GM19455 (cell line): ENCODE results near the gene ZNF18.
"Not testable (repeated sequence)": the region's sequence is repeated elsewhere in the genome, so short reads cannot be mapped to it uniquely, and the experiment has no call there.

ENCODE experiments used
- ATAC-seq: cut with Tn5 transposase; IDR thresholded peaks from one replicate; pipeline ENCODE4 v1.9.1; 2021; ENCODE audit not compliant: unreplicated experiment

Gene ZNF18

GRCh38 chr17:11986179-11986941 lies 10.9 kb downstream of the ZNF18 start:
- no peak for ATAC-seq

- ATAC-seq, result no peak
These were observed 15.4 kb downstream of the ZNF18 start for GRCh38 chr17:11981862-11982261.

- no peak for ATAC-seq
These were observed 16.5 kb downstream of the ZNF18 start for GRCh38 chr17:11980813-11981212.

- ATAC-seq, result no peak
These were observed 17.5 kb downstream of the ZNF18 start for GRCh38 chr17:11979795-11980194.

GRCh38 chr17:11972741-11973140 lies 24.5 kb downstream of the ZNF18 start:
- not testable (repeated sequence) for ATAC-seq

- no peak for ATAC-seq
These were observed 27.7 kb downstream of the ZNF18 start for GRCh38 chr17:11969565-11969964.

- ATAC-seq, result no peak
These were observed 42.3 kb downstream of the ZNF18 start for GRCh38 chr17:11954936-11955335.

- no peak for ATAC-seq
These were observed 43.4 kb downstream of the ZNF18 start for GRCh38 chr17:11953924-11954323.

GRCh38 chr17:11952610-11953009 lies 44.7 kb downstream of the ZNF18 start:
- ATAC-seq, result no peak

- no peak for ATAC-seq
These were observed 46.3 kb downstream of the ZNF18 start for GRCh38 chr17:11950771-11951519.

GRCh38 chr17:11949571-11949970 lies 47.7 kb downstream of the ZNF18 start:
- not testable (repeated sequence) for ATAC-seq

GRCh38 chr17:11948789-11949188 lies 48.5 kb downstream of the ZNF18 start:
- no peak for ATAC-seq

- no peak for ATAC-seq
These were observed 52.7 kb downstream of the ZNF18 start for GRCh38 chr17:11944587-11944986.

GRCh38 chr17:11943759-11944347 lies 53.4 kb downstream of the ZNF18 start:
- ATAC-seq, result no peak

GRCh38 chr17:11943086-11943485 lies 54.2 kb downstream of the ZNF18 start:
- not testable (repeated sequence) for ATAC-seq

- ATAC-seq, result no peak
These were observed 56.4 kb downstream of the ZNF18 start for GRCh38 chr17:11940904-11941303.

GRCh38 chr17:11935734-11936406 lies 61.4 kb downstream of the ZNF18 start:
- no peak for ATAC-seq

- ATAC-seq, result no peak
These were observed 64.9 kb downstream of the ZNF18 start for GRCh38 chr17:11932337-11932898.

- ATAC-seq, result no peak
These were observed 68.8 kb downstream of the ZNF18 start for GRCh38 chr17:11928436-11928835.
